ENCODE results near the gene CACNG5.
A peak's percentile ranks its signal among the peaks of the same experiment; 100 is the strongest.
"Not testable (repeated sequence)": the region's sequence is repeated elsewhere in the genome, so short reads cannot be mapped to it uniquely, and the experiment has no call there.

CACNG5 gene

GRCh38 chr17:66898536-66898935 is 63.6 kb downstream of the CACNG5 start:
- WGBS (ENCODE audit: extremely low coverage, insufficient coverage, insufficient read length) = no CpG with 5 or more reads among the region's 10 CpGs
- Histone ChIP-seq H3K23ac (ENCODE audit: low read length) (no peak overlapping the region), H3K4me3 (ENCODE audit: low read depth, low read length) (no peak overlapping the region), H3K27ac (ENCODE audit: low read depth, low read length) (no peak overlapping the region), H4K91ac (ENCODE audit: low read depth, low read length) (no peak overlapping the region), H3K18ac (ENCODE audit: low read length) (no peak overlapping the region), H2AK5ac (ENCODE audit: low read length) (no peak overlapping the region), H3K79me2 (ENCODE audit: control insufficient read depth, insufficient read depth, low read length, poor library complexity) (no peaks in the 10 kb centered on the region), H3K4me1 (ENCODE audit: control insufficient read depth in 1 of 2, insufficient read depth in 2 of 2, low read length in 2 of 2) (no peaks in the 10 kb centered on the region), H3K27me3 (ENCODE audit: insufficient read depth, low read length) (no peaks in the 10 kb centered on the region), H3K4me2 (ENCODE audit: low read length) (no peak overlapping the region), H2AFZ (ENCODE audit: insufficient read depth, low read length, poor library complexity) (no peak overlapping the region), H3K9ac (ENCODE audit: low read length) (no peak overlapping the region), H3K79me1 (ENCODE audit: low read length) (no peaks in the 10 kb centered on the region), H3K9me3 (ENCODE audit: insufficient read depth, low read depth, low read length) (peaks cover 2% of the 10 kb centered on the region), H2BK12ac (ENCODE audit: low read length) (no peak overlapping the region), H2BK5ac (ENCODE audit: low read depth, low read length, poor library complexity) (no peak overlapping the region), H3K4ac (ENCODE audit: low read depth, low read length) (no peak overlapping the region), H4K12ac (ENCODE audit: low read depth, low read length) (no peak overlapping the region), H2BK120ac (ENCODE audit: insufficient read depth, low read length, poor library complexity) (no peak overlapping the region), H3K14ac (ENCODE audit: low read length) (no peak overlapping the region), H3K36me3 (ENCODE audit: control insufficient read depth in 1 of 2, insufficient read depth in 2 of 2, low read length in 2 of 2) (no peaks in the 10 kb centered on the region), H4K8ac (ENCODE audit: low read depth, low read length) (no peak overlapping the region)
- no peak for DNase-seq

DNA sequence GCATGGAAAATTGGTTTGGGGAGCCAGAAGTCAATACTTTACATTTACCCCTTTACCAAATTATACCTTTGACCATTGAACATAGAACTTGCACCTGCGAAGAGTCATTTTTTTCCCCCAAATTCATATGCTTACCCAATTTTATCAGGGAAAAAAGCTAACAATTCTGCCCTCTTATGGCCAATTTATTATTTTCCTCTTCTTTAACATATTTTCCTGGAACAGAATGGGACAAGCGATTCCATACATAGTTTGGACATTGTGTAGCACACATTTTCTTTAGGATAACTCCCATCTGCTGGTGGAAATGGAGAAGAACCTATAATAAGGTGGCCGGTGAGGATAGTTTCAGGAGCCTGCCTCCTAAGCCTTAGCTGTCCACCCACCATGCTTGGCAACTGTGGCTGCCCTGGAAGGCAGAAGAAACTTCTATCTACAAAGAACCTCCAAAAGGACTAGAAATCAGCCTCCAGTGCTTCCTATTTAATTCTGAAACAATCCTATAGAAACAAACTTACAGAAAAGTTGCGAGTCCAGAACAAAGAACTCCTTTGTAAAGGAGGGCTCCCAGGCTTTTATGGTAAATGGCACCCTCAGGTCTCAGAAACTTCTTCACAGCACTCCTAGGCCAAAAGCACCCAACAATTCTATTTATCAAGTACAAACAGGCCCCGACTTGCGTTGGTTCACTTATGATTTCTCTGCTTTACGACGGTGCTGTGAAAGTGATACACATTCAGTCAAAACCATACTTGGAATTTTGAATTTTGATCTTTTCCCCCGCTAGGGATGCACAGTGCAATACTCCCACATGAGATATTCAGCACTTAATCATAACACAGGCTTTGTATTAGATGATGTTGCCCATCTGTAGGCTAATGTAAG is 65.5 kb downstream of the CACNG5 start:
- H4K91ac ChIP-seq (ENCODE audit: low read depth, low read length) = no peak overlapping the region
- H3K9ac ChIP-seq (ENCODE audit: low read length) = no peak overlapping the region
- H2BK5ac ChIP-seq (ENCODE audit: low read depth, low read length, poor library complexity) = no peak overlapping the region
- H3K36me3 ChIP-seq (ENCODE audit: control insufficient read depth in 1 of 2, insufficient read depth in 2 of 2, low read length in 2 of 2) = no peaks in the 10 kb centered on the region
- no peak overlapping the region for H3K4me3 ChIP-seq (ENCODE audit: low read depth, low read length)
- no peak overlapping the region for H3K4me2 ChIP-seq (ENCODE audit: low read length)
- H3K4me1 ChIP-seq (ENCODE audit: control insufficient read depth in 1 of 2, insufficient read depth in 2 of 2, low read length in 2 of 2) = no peaks in the 10 kb centered on the region
- no peaks in the 10 kb centered on the region for H3K79me1 ChIP-seq (ENCODE audit: low read length)
- H3K4ac ChIP-seq (ENCODE audit: low read depth, low read length) = no peak overlapping the region
- H2AK5ac ChIP-seq (ENCODE audit: low read length) = no peak overlapping the region
- H3K27ac ChIP-seq (ENCODE audit: low read depth, low read length) = no peak overlapping the region
- no peaks in the 10 kb centered on the region for H3K27me3 ChIP-seq (ENCODE audit: insufficient read depth, low read length)
- peak; percentile 21 to 78 for DNase-seq
- no peak overlapping the region for H2BK12ac ChIP-seq (ENCODE audit: low read length)
- WGBS (ENCODE audit: extremely low coverage, insufficient coverage, insufficient read length) = no CpG with 5 or more reads among the region's 9 CpGs
- no peaks in the 10 kb centered on the region for H3K9me3 ChIP-seq (ENCODE audit: insufficient read depth, low read depth, low read length)
- no peak overlapping the region for H2AFZ ChIP-seq (ENCODE audit: insufficient read depth, low read length, poor library complexity)
- H3K18ac ChIP-seq (ENCODE audit: low read length) = no peak overlapping the region
- no peak overlapping the region for H2BK120ac ChIP-seq (ENCODE audit: insufficient read depth, low read length, poor library complexity)
- no peaks in the 10 kb centered on the region for H3K79me2 ChIP-seq (ENCODE audit: control insufficient read depth, insufficient read depth, low read length, poor library complexity)
- H3K14ac ChIP-seq (ENCODE audit: low read length) = no peak overlapping the region
- H3K23ac ChIP-seq (ENCODE audit: low read length) = no peak overlapping the region
- no peak overlapping the region for H4K12ac ChIP-seq (ENCODE audit: low read depth, low read length)
- H4K8ac ChIP-seq (ENCODE audit: low read depth, low read length) = no peak overlapping the region

- H3K9me3 ChIP-seq (ENCODE audit: insufficient read depth, low read depth, low read length); H3K23ac ChIP-seq (ENCODE audit: low read length); H2BK5ac ChIP-seq (ENCODE audit: low read depth, low read length, poor library complexity); H3K9ac ChIP-seq (ENCODE audit: low read length); H2BK120ac ChIP-seq (ENCODE audit: insufficient read depth, low read length, poor library complexity); H3K36me3 ChIP-seq (ENCODE audit: control insufficient read depth in 1 of 2, insufficient read depth in 2 of 2, low read length in 2 of 2); H3K4me2 ChIP-seq (ENCODE audit: low read length); H2BK12ac ChIP-seq (ENCODE audit: low read length); H3K27ac ChIP-seq (ENCODE audit: low read depth, low read length); H3K79me2 ChIP-seq (ENCODE audit: control insufficient read depth, insufficient read depth, low read length, poor library complexity); H4K91ac ChIP-seq (ENCODE audit: low read depth, low read length); H4K12ac ChIP-seq (ENCODE audit: low read depth, low read length); H2AK5ac ChIP-seq (ENCODE audit: low read length); H3K27me3 ChIP-seq (ENCODE audit: insufficient read depth, low read length); H2AFZ ChIP-seq (ENCODE audit: insufficient read depth, low read length, poor library complexity); H3K4ac ChIP-seq (ENCODE audit: low read depth, low read length); DNase-seq; H3K18ac ChIP-seq (ENCODE audit: low read length); H3K4me3 ChIP-seq (ENCODE audit: low read depth, low read length); H3K14ac ChIP-seq (ENCODE audit: low read length); H3K79me1 ChIP-seq (ENCODE audit: low read length); H4K8ac ChIP-seq (ENCODE audit: low read depth, low read length); H3K4me1 ChIP-seq (ENCODE audit: control insufficient read depth in 1 of 2, insufficient read depth in 2 of 2, low read length in 2 of 2): not testable (repeated sequence)
- no CpG with 5 or more reads among the region's 6 CpGs for WGBS (ENCODE audit: extremely low coverage, insufficient coverage, insufficient read length)
Observed at GRCh38 chr17:66903296-66903695, 68.4 kb downstream of the CACNG5 start.

DNA sequence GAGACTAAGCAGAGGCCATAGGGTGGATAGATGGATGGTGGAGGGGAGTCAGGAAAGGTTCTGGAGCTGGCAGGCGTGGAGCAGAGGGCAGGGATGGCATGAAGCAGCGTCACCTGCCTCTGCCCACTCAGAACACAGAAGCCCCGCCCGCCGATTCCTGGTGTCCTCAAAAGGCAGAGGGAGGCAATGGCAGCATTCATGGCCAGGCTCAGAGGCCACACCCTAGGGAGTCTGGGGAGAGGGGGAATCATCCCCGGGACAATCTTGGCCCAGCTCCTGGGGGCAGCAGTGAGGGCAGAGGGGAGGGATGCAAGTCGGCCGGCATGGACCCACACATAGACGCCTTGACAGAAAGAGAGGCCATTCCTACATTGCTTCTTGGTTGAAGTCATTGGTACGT is 68.9 kb downstream of the CACNG5 start:
- DNase-seq = no peak
- Histone ChIP-seq H2BK12ac (ENCODE audit: low read length) (no peak overlapping the region), H4K12ac (ENCODE audit: low read depth, low read length) (no peak overlapping the region), H2BK5ac (ENCODE audit: low read depth, low read length, poor library complexity) (no peak overlapping the region), H3K4me2 (ENCODE audit: low read length) (no peak overlapping the region), H2AK5ac (ENCODE audit: low read length) (no peak overlapping the region), H3K18ac (ENCODE audit: low read length) (no peak overlapping the region), H2BK120ac (ENCODE audit: insufficient read depth, low read length, poor library complexity) (no peak overlapping the region), H3K27me3 (ENCODE audit: insufficient read depth, low read length) (no peaks in the 10 kb centered on the region), H3K14ac (ENCODE audit: low read length) (no peak overlapping the region), H3K4me1 (ENCODE audit: control insufficient read depth in 1 of 2, insufficient read depth in 2 of 2, low read length in 2 of 2) (no peaks in the 10 kb centered on the region), H3K36me3 (ENCODE audit: control insufficient read depth in 1 of 2, insufficient read depth in 2 of 2, low read length in 2 of 2) (no peaks in the 10 kb centered on the region), H4K91ac (ENCODE audit: low read depth, low read length) (no peak overlapping the region), H3K9me3 (ENCODE audit: insufficient read depth, low read depth, low read length) (no peaks in the 10 kb centered on the region), H4K8ac (ENCODE audit: low read depth, low read length) (no peak overlapping the region), H3K79me2 (ENCODE audit: control insufficient read depth, insufficient read depth, low read length, poor library complexity) (no peaks in the 10 kb centered on the region), H3K27ac (ENCODE audit: low read depth, low read length) (no peak overlapping the region), H3K9ac (ENCODE audit: low read length) (no peak overlapping the region), H3K4me3 (ENCODE audit: low read depth, low read length) (no peak overlapping the region), H2AFZ (ENCODE audit: insufficient read depth, low read length, poor library complexity) (no peak overlapping the region), H3K23ac (ENCODE audit: low read length) (no peak overlapping the region), H3K4ac (ENCODE audit: low read depth, low read length) (no peak overlapping the region), H3K79me1 (ENCODE audit: low read length) (no peaks in the 10 kb centered on the region)
- no CpG with 5 or more reads among the region's 10 CpGs for WGBS (ENCODE audit: extremely low coverage, insufficient coverage, insufficient read length)

All from trophoblast cell (in vitro differentiated cells and primary cell).